ENCODE results near the gene CD300LF. TPM values are rescaled to one million over a fixed set of nuclear protein-coding genes. Genes with fewer than 3 reads are reported as not detected.

The CD300LF gene
- total and polyA plus RNA-seq, 7 donors = 0.27 to 8.3 (median 3.3) TPM; not detected in 3

DNA sequence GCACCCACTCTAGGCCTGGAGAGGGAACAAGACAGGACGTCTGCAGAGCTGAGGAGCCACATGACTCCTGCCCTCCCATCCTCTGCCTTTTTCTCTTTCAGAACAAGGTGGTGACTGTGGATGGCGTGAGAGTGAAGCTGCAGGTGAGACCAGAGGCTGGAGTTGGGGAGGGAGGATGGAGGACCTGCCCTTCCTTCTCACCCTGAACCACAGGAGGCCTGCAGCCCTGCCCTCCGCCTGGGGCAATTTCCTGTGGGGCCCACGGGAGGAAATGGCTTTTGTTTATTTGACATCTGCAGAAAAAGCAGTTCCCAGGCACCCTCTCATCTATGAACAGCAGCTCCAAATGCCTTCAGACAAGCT lies 29.4 kb upstream of the CD300LF start:
- no peak overlapping the region for H3K4me3 ChIP-seq
- H3K4me1 ChIP-seq = peaks cover 0 to 20% (median 14%) of the 10 kb centered on the region in 4 donors
- H3K27ac ChIP-seq = no peak overlapping the region
- 10 to 23% methylated on average over 4 of the region's 4 CpGs for WGBS, 2 donors
- intact Hi-C loops (cut with DNase I) = no loop called here
- no peak for DNase-seq
- H3K36me3 ChIP-seq = no peaks in the 10 kb centered on the region
- H3K27me3 ChIP-seq = peaks cover 11 to 51% (median 39%) of the 10 kb centered on the region in 3 donors
- H3K9me3 ChIP-seq = no peaks in the 10 kb centered on the region
- no peak for TF ChIP-seq POLR2AphosphoS5 (IDR thresholded peaks at IDR 0.05)
- TF ChIP-seq EP300 (IDR thresholded peaks at IDR 0.05) = no peak

DNA sequence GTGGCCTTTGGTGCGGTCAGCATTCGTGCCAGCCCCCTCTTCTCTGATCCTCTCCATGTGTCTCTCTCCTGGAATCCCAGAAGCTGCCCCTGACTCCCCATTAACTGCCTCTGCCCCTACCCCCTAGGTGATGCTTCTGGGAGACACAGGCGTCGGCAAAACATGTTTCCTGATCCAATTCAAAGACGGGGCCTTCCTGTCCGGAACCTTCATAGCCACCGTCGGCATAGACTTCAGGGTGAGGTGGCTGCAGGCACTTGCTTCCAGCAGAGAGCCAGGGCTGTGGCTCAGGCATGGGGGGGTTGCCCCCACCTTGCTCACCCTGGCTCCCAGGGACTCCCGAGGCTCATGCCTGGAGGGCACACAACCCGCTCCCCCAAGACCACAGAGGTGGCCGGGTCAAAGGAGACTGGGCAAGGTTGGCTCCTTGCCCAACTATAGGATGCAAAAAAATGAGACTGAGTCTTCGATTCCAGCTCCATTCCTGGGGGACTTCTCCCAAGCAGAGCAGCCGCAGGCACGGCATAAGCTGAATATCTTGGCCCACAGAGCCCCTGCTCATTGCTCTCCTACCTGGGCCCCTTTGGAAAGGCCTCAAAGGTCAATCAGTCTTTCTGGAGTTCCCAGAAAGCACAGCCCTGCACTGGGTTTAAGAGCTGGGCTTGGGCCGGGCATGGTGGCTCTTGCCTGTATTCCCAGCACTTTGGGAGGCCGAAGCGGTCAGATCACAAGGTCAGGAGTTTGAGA lies 28.1 kb upstream of the CD300LF start:
- H3K36me3 ChIP-seq = no peaks in the 10 kb centered on the region
- no peak overlapping the region for H3K27ac ChIP-seq
- peaks cover 0 to 25% (median 23%) of the 10 kb centered on the region in 4 donors for H3K4me1 ChIP-seq
- intact Hi-C loops (cut with DNase I) = no loop called here
- peaks cover 22 to 64% (median 46%) of the 10 kb centered on the region in 3 donors for H3K27me3 ChIP-seq
- no peak for DNase-seq
- H3K4me3 ChIP-seq = no peak overlapping the region
- WGBS, 2 donors = 90% methylated on average over 17 of the region's 17 CpGs
- no peaks in the 10 kb centered on the region for H3K9me3 ChIP-seq
- no peak for TF ChIP-seq POLR2A (IDR thresholded peaks at IDR 0.05)
- TF ChIP-seq EP300 (IDR thresholded peaks at IDR 0.05) = no peak
- no peak for TF ChIP-seq POLR2AphosphoS5 (IDR thresholded peaks at IDR 0.05)
- TF ChIP-seq, protein P1, sequence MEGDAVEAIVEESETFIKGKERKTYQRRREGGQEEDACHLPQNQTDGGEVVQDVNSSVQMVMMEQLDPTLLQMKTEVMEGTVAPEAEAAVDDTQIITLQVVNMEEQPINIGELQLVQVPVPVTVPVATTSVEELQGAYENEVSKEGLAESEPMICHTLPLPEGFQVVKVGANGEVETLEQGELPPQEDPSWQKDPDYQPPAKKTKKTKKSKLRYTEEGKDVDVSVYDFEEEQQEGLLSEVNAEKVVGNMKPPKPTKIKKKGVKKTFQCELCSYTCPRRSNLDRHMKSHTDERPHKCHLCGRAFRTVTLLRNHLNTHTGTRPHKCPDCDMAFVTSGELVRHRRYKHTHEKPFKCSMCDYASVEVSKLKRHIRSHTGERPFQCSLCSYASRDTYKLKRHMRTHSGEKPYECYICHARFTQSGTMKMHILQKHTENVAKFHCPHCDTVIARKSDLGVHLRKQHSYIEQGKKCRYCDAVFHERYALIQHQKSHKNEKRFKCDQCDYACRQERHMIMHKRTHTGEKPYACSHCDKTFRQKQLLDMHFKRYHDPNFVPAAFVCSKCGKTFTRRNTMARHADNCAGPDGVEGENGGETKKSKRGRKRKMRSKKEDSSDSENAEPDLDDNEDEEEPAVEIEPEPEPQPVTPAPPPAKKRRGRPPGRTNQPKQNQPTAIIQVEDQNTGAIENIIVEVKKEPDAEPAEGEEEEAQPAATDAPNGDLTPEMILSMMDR (IDR thresholded peaks at IDR 0.05) = no peak

DNA sequence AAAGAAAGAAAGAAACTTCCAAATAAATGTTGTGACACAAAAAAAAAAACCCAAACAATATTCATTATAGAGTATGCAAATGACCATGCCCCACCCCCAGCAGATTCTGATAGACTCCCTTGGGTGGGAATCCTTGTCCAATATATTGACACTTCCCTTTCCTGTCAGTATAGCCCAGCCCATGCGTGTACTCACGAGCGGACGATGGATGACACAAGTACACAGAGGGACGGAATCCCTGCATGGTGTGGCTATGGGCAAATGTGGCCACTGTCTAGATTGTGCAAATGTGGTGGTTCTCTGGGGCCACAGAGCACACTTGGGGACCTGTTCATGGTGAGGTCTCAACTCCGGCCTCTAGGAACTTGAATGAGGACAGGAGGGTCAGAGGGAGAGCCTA lies 27.4 kb upstream of the CD300LF start:
- H3K4me1 ChIP-seq = peaks cover 0 to 25% (median 23%) of the 10 kb centered on the region in 4 donors
- intact Hi-C loops (cut with DNase I) = no loop called here
- TF ChIP-seq POLR2AphosphoS5 (IDR thresholded peaks at IDR 0.05) (no peak), POLR2A (IDR thresholded peaks at IDR 0.05) (no peak), EP300 (IDR thresholded peaks at IDR 0.05) (no peak)
- TF ChIP-seq, protein P1 (IDR thresholded peaks at IDR 0.05) = no peak
- no peak overlapping the region for H3K4me3 ChIP-seq
- WGBS, 2 donors = 79 to 82% methylated on average over 6 of the region's 6 CpGs
- no peaks in the 10 kb centered on the region for H3K36me3 ChIP-seq
- no peak for DNase-seq
- H3K9me3 ChIP-seq = no peaks in the 10 kb centered on the region
- peaks cover 22 to 71% (median 50%) of the 10 kb centered on the region in 3 donors for H3K27me3 ChIP-seq
- H3K27ac ChIP-seq = no peak overlapping the region

DNA sequence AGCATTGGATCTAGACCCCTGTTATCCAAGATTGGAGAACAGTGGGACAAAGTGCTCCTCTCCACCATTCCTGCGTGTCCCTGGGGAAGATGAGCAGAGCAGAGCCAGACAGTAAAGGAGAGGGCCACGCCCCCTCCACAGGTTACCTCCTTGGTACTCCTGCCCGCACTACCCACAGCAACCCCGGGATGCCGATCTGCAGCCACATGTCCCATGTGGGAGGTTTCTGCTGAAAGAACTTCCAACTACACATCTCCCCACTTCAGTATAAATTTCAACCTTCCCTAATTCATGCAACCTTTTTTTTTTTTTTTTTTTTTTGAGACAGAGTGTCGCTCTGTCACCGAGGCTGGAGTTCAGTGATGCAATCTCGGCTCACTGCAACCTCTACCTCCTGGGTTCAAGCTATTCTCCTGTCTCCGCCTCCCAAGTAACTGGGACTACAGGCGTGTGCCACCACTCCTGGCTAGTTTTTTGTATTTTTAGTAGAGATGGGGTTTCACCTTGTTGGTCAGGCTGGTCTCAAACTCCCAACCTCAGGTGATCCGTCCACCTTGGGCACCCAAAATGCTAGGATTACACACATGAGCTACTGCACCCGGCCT lies 26.6 kb upstream of the CD300LF start:
- H3K36me3 ChIP-seq = no peaks in the 10 kb centered on the region
- H3K27me3 ChIP-seq = peaks cover 22 to 76% (median 50%) of the 10 kb centered on the region in 3 donors
- TF ChIP-seq POLR2AphosphoS5 (IDR thresholded peaks at IDR 0.05) (no peak), POLR2A (IDR thresholded peaks at IDR 0.05) (no peak), EP300 (IDR thresholded peaks at IDR 0.05) (no peak)
- TF ChIP-seq, protein P1 (IDR thresholded peaks at IDR 0.05) = no peak
- no peak overlapping the region for H3K4me3 ChIP-seq
- no peaks in the 10 kb centered on the region for H3K9me3 ChIP-seq
- DNase-seq = no peak
- H3K27ac ChIP-seq = no peak overlapping the region
- intact Hi-C loops (cut with DNase I) = loop anchor here (10.0 kb wide), 1 partner anchor 175 kb away; the partner anchor contains the start of gene CD300H
- H3K4me1 ChIP-seq = peaks cover 0 to 24% (median 17%) of the 10 kb centered on the region in 4 donors
- 71 to 80% methylated on average over 12 of the region's 12 CpGs for whole genome bisulfite sequencing, 2 donors
